ENCODE results near the gene ZBTB9. TPM values are rescaled to one million over a fixed set of nuclear protein-coding genes. Genes with fewer than 3 reads are reported as not detected.
A peak's percentile ranks its signal among the peaks of the same experiment; 100 is the strongest.

ZBTB9 gene
- total RNA-seq, 1 experiment from 2014 or later: 11.4 TPM

- no peaks in the 10 kb centered on the region for H3K9me3 Mint-ChIP-seq (ENCODE audit: unreplicated experiment)
- peak overlapping the region; percentile 75 for H3K27ac Mint-ChIP-seq (ENCODE audit: unreplicated experiment)
- ChIA-PET CTCF (no interaction called here), POLR2A (interaction anchor here (0.6 kb wide), 1 partner anchor 126 kb away, joined by 3 read pairs; no protein-coding TSS in a partner anchor)
- H3K36me3 Mint-ChIP-seq (ENCODE audit: insufficient read depth, unreplicated experiment): peaks cover 8% of the 10 kb centered on the region
- H3K27me3 Mint-ChIP-seq (ENCODE audit: insufficient read depth, unreplicated experiment): peaks cover 7% of the 10 kb centered on the region
- H3K4me3 ChIP-seq (ENCODE audit: low read depth, low read length): no peak overlapping the region
- no TSS peak for BruUV-seq (replicated peaks)
- no peak for DNase-seq
- H3K9me3 ChIP-seq: no peaks in the 10 kb centered on the region
- peaks cover 23% of the 10 kb centered on the region for H3K4me1 ChIP-seq
- peak overlapping the region; percentile 81 for H3K4me3 Mint-ChIP-seq (ENCODE audit: unreplicated experiment)
- intact Hi-C loops (cut with micrococcal nuclease; ENCODE audit: unreplicated experiment): no loop called here
- no peaks in the 10 kb centered on the region for H3K36me3 ChIP-seq (ENCODE audit: control insufficient read depth, insufficient read depth, low read length)
- peaks cover 17% of the 10 kb centered on the region for H3K4me1 Mint-ChIP-seq (ENCODE audit: low read depth, unreplicated experiment)
- no peaks in the 10 kb centered on the region for H3K27me3 ChIP-seq (replicated peaks; ENCODE audit: control insufficient read depth, insufficient read depth, low read length)
- TF ChIP-seq CTCF (IDR thresholded peaks at IDR 0.05; ENCODE audit: insufficient read depth in 1 of 2, low read depth in 1 of 2, low read length in 1 of 2, severe bottlenecking in 1 of 2, unreplicated experiment in 1 of 2): no peak
Observed at GRCh38 chr6:33423777-33424176, 30.6 kb upstream of the ZBTB9 start.

- CTCF ChIA-PET: interaction anchor here (0.5 to 1.7 kb wide), 12 partner anchors 15 to 286 kb away, joined by 3 to 16 read pairs (median 4); partner anchors contain the start of genes BAK1, PHF1, UQCC2 and ZBTB22
- no peak for DNase-seq
- Mint-ChIP-seq H3K27me3 (ENCODE audit: insufficient read depth, unreplicated experiment) (peaks cover 7% of the 10 kb centered on the region), H3K4me1 (ENCODE audit: low read depth, unreplicated experiment) (peaks cover 23% of the 10 kb centered on the region), H3K27ac (ENCODE audit: unreplicated experiment) (peak overlapping the region; percentile 75), H3K36me3 (ENCODE audit: insufficient read depth, unreplicated experiment) (peaks cover 7% of the 10 kb centered on the region), H3K4me3 (ENCODE audit: unreplicated experiment) (peak overlapping the region; percentile 81), H3K9me3 (ENCODE audit: unreplicated experiment) (no peaks in the 10 kb centered on the region)
- POLR2A ChIA-PET: interaction anchor here (1.4 to 1.5 kb wide), 2 partner anchors 15 to 29 kb away, joined by 7 to 8 read pairs; partner anchors contain the start of gene ZBTB9
- TF ChIP-seq CTCF (IDR thresholded peaks at IDR 0.05; ENCODE audit: insufficient read depth in 1 of 2, low read depth in 1 of 2, low read length in 1 of 2, severe bottlenecking in 1 of 2, unreplicated experiment in 1 of 2): no peak
- Histone ChIP-seq H3K9me3 (no peaks in the 10 kb centered on the region), H3K27me3 (replicated peaks; ENCODE audit: control insufficient read depth, insufficient read depth, low read length) (no peaks in the 10 kb centered on the region), H3K4me3 (ENCODE audit: low read depth, low read length) (peak overlapping the region; percentile 71), H3K36me3 (ENCODE audit: control insufficient read depth, insufficient read depth, low read length) (no peaks in the 10 kb centered on the region), H3K4me1 (peaks cover 30% of the 10 kb centered on the region)
- BruUV-seq (replicated peaks): TSS peak; percentile 94
- intact Hi-C loops (cut with micrococcal nuclease; ENCODE audit: unreplicated experiment): loop anchor here (1.0 to 5.0 kb wide), 3 partner anchors 34 to 147 kb away; partner anchors contain the start of genes KIFC1 and RGL2
Observed at GRCh38 chr6:33424855-33425667, 29.3 kb upstream of the ZBTB9 start.

- peak overlapping the region; percentile 81 for H3K4me3 Mint-ChIP-seq (ENCODE audit: unreplicated experiment)
- CTCF ChIA-PET: interaction anchor here (0.5 to 1.7 kb wide), 16 partner anchors 8 to 285 kb away, joined by 3 to 16 read pairs (median 4); partner anchors contain the start of genes BAK1, CUTA, PHF1 and RGL2
- BruUV-seq (replicated peaks): no TSS peak
- DNase-seq: peak; percentile 91 to 93
- no peaks in the 10 kb centered on the region for H3K27me3 ChIP-seq (replicated peaks; ENCODE audit: control insufficient read depth, insufficient read depth, low read length)
- H3K4me1 Mint-ChIP-seq (ENCODE audit: low read depth, unreplicated experiment): peaks cover 23% of the 10 kb centered on the region
- H3K36me3 Mint-ChIP-seq (ENCODE audit: insufficient read depth, unreplicated experiment): peaks cover 7% of the 10 kb centered on the region
- intact Hi-C loops (cut with micrococcal nuclease; ENCODE audit: unreplicated experiment): loop anchor here (1.0 to 5.0 kb wide), 5 partner anchors 8 to 146 kb away; partner anchors contain the start of genes CUTA, KIFC1 and RGL2
- peak overlapping the region; percentile 75 for H3K27ac Mint-ChIP-seq (ENCODE audit: unreplicated experiment)
- H3K9me3 ChIP-seq: no peaks in the 10 kb centered on the region
- H3K36me3 ChIP-seq (ENCODE audit: control insufficient read depth, insufficient read depth, low read length): no peaks in the 10 kb centered on the region
- peak overlapping the region; percentile 71 for H3K4me3 ChIP-seq (ENCODE audit: low read depth, low read length)
- POLR2A ChIA-PET: interaction anchor here (0.6 to 1.5 kb wide), 4 partner anchors 16 to 125 kb away, joined by 3 to 8 read pairs (median 6); partner anchors contain the start of gene ZBTB9
- peaks cover 39% of the 10 kb centered on the region for H3K4me1 ChIP-seq
- no peaks in the 10 kb centered on the region for H3K9me3 Mint-ChIP-seq (ENCODE audit: unreplicated experiment)
- peaks cover 7% of the 10 kb centered on the region for H3K27me3 Mint-ChIP-seq (ENCODE audit: insufficient read depth, unreplicated experiment)
- TF ChIP-seq CTCF (IDR thresholded peaks at IDR 0.05; ENCODE audit: insufficient read depth in 1 of 2, low read depth in 1 of 2, low read length in 1 of 2, severe bottlenecking in 1 of 2, unreplicated experiment in 1 of 2): peak; percentile 74 to 82
Observed at GRCh38 chr6:33425668-33426577, 28.5 kb upstream of the ZBTB9 start.

All from Caco-2 (cell line).